ENCODE data around the gene RIC8B.

DNA sequence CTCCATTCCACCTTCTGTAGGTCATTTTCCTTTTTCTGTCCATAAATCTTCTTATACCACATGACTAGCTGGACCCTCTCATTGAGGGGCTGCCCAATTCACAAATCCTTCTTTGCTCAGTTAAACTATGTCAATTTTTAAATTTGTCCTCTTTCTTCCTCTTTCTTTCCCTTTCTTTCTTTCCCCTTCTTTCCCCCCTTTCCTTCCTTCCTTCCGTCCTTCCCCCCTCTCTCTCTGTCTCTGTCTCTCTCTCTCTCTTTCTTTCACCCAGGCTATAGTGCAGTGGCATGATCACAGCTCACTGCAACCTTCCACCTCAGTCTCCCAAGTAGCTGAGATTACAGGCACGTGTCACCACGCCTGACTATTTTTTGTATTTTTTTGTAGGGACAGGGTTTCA lies 134.1 kb downstream of the RIC8B start:
- TF ChIP-seq PKNOX1 (IDR thresholded peaks at IDR 0.05) (0 out of 2 replicates have a peak, but pooled peaks have one; percentile 0), FOXK2 (IDR thresholded peaks at IDR 0.05) (no peak), CTBP1 (IDR thresholded peaks at IDR 0.05; ENCODE audit: borderline replicate concordance) (no peak), FOXM1 (IDR thresholded peaks at IDR 0.05; ENCODE audit: borderline replicate concordance) (no peak), TARDBP (IDR thresholded peaks at IDR 0.05) (no peak)

Data from HEK293T (cell line).